ENCODE measurements around the gene MMADHC.

MMADHC gene

DNA sequence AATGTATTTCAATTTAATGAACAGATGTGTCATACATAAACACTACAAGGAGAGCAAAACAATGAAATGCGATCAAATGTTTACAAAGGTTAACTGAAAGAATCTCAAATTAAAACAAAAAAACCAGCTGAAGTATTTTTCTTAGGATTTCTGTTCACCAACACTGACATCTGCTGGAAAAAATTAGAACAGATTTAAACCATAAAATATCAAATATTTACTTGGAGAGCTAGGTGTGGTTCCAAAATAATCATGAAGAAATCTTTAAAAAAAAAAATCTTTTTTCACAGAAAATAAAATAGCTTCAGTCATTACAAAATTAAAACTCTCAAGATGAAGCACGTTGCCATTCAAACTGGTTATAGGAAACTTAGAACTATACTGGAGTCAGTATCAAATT, 13.8 kb downstream of the MMADHC start:
- no peaks in the 10 kb centered on the region for H3K27me3 ChIP-seq (ENCODE audit: insufficient read depth, poor library complexity, severe bottlenecking)
- TF ChIP-seq SPI1 (IDR thresholded peaks at IDR 0.05; ENCODE audit: borderline replicate concordance, low read depth) = no peak
- H3K27ac ChIP-seq (replicated peaks) = no peak overlapping the region
- DNase-seq (ENCODE audit: low read depth in 1 of 2, low spot score in 1 of 2) = no peak
- no peak overlapping the region for H3K4me3 ChIP-seq (replicated peaks; ENCODE audit: insufficient read depth, low read length)

DNA sequence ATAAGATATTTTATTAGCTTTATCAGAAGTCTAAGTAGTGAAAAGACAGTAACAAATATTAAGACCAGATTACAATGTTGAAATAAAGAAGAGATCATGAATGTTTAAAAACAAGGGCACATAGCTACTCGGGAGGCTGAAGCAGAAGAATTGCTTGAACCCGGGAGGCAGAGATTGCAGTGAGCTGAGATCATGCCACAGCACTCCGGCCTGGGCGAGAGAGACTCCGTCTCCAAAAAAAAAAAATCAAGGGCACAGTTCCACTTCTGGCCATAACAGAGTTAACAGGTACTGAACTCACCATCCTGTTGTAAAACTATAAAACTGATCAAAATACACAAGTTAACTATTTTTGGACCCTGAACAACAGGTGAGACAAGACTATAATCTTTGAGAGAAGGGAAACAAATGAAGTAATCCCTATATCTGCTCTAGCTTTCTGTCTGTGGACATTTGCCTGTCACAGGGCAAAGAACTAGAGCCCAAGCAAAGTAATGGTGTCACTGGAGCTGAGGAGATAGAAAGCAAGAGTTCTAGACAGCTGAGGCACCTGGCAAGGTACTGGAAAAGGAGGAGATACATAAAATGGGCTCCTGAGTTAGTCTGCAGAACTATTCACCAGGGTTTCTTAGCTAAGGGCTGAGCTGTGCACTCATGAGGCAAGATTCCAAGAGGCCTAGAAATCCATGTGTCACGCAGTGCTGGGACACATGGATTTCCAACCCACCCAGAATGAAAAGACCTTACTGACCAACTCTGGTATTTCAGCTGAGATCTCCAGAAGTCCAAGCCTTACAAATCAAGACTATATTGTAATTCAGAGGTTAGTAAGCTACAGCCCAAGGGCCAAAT, 15.2 kb downstream of the MMADHC start:
- no peak overlapping the region for H3K27ac ChIP-seq (replicated peaks)
- DNase-seq (ENCODE audit: low read depth in 1 of 2, low spot score in 1 of 2) = no peak
- no peak overlapping the region for H3K4me3 ChIP-seq (replicated peaks; ENCODE audit: insufficient read depth, low read length)
- H3K27me3 ChIP-seq (ENCODE audit: insufficient read depth, poor library complexity, severe bottlenecking) = no peaks in the 10 kb centered on the region
- TF ChIP-seq POLR2AphosphoS5 (IDR thresholded peaks at IDR 0.05; ENCODE audit: low read depth) (no peak), SPI1 (IDR thresholded peaks at IDR 0.05; ENCODE audit: borderline replicate concordance, low read depth) (no peak), GABPA (IDR thresholded peaks at IDR 0.05; ENCODE audit: low read depth) (no peak), CTCF (IDR thresholded peaks at IDR 0.05; ENCODE audit: insufficient read depth, low read length) (no peak)
- TF ChIP-seq, protein P1, sequence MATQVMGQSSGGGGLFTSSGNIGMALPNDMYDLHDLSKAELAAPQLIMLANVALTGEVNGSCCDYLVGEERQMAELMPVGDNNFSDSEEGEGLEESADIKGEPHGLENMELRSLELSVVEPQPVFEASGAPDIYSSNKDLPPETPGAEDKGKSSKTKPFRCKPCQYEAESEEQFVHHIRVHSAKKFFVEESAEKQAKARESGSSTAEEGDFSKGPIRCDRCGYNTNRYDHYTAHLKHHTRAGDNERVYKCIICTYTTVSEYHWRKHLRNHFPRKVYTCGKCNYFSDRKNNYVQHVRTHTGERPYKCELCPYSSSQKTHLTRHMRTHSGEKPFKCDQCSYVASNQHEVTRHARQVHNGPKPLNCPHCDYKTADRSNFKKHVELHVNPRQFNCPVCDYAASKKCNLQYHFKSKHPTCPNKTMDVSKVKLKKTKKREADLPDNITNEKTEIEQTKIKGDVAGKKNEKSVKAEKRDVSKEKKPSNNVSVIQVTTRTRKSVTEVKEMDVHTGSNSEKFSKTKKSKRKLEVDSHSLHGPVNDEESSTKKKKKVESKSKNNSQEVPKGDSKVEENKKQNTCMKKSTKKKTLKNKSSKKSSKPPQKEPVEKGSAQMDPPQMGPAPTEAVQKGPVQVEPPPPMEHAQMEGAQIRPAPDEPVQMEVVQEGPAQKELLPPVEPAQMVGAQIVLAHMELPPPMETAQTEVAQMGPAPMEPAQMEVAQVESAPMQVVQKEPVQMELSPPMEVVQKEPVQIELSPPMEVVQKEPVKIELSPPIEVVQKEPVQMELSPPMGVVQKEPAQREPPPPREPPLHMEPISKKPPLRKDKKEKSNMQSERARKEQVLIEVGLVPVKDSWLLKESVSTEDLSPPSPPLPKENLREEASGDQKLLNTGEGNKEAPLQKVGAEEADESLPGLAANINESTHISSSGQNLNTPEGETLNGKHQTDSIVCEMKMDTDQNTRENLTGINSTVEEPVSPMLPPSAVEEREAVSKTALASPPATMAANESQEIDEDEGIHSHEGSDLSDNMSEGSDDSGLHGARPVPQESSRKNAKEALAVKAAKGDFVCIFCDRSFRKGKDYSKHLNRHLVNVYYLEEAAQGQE (IDR thresholded peaks at IDR 0.05; ENCODE audit: insufficient replicate concordance, low read depth) = no peak

DNA sequence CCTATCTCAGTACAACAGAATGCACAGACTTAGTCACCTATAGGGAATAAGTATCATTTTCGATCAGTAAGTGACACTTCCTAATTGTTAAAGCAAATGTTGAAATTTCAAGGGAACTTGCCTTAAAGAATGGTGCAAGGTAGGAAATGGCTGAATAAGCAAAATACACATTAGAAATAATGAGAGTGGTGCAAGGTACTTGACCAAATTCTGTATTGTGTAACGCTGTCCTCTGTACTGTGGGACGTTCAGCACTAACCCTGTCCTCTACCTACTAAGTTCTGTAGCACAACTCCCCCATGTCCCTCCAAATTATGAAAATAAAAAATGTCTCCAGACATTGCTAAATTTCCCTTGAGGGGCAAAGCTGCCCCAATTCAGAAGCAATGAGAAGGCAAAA, 19.4 kb downstream of the MMADHC start:
- Histone ChIP-seq H3K4me3 (replicated peaks; ENCODE audit: insufficient read depth, low read length) (no peak overlapping the region), H3K27me3 (ENCODE audit: insufficient read depth, poor library complexity, severe bottlenecking) (no peaks in the 10 kb centered on the region), H3K27ac (replicated peaks) (no peak overlapping the region; the same call in 1 of the 2 replicates)
- DNase-seq (ENCODE audit: low read depth in 1 of 2, low spot score in 1 of 2) = peak; percentile 22 to 28
- TF ChIP-seq, protein P1 (IDR thresholded peaks at IDR 0.05; ENCODE audit: insufficient replicate concordance, low read depth) = no peak
- TF ChIP-seq CTCF (IDR thresholded peaks at IDR 0.05; ENCODE audit: insufficient read depth, low read length) (no peak), GABPA (IDR thresholded peaks at IDR 0.05; ENCODE audit: low read depth) (no peak), POLR2AphosphoS5 (IDR thresholded peaks at IDR 0.05; ENCODE audit: low read depth) (no peak), SPI1 (IDR thresholded peaks at IDR 0.05; ENCODE audit: borderline replicate concordance, low read depth) (no peak)

DNA sequence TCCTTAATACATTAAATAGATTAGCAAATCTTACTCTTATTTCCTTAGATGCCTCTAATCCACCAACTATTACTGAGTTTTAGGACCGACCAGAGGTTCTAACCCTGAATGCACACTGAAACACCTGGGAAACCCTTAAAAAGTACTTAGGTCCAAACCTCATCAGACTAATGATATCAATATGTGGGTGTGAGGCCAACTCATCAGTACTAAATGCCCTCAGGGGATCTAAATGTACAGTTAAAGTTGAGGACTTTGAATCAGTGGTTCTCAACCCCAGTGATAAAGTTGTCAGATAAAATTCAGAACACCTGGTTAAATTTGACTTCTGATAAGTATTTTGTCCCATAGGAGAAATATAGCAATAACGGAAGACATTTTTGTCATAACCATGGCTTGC, 20.9 kb downstream of the MMADHC start:
- no peak for DNase-seq (ENCODE audit: low read depth in 1 of 2, low spot score in 1 of 2)

More for the DNA sequence above, 20.9 kb downstream of the MMADHC start:
- Histone ChIP-seq H3K27ac (replicated peaks) (no peak overlapping the region), H3K27me3 (ENCODE audit: insufficient read depth, poor library complexity, severe bottlenecking) (no peaks in the 10 kb centered on the region), H3K4me3 (replicated peaks; ENCODE audit: insufficient read depth, low read length) (no peak overlapping the region)
- TF ChIP-seq, protein P1 (IDR thresholded peaks at IDR 0.05; ENCODE audit: insufficient replicate concordance, low read depth) = no peak
- TF ChIP-seq CTCF (IDR thresholded peaks at IDR 0.05; ENCODE audit: insufficient read depth, low read length) = no peak
